HL-60/S4 treated with retinoic acid at 250 ng/mL for 4 days and 3 days (cell line): ENCODE measurements around the gene CAST.

Source experiments
- in situ Hi-C: fragments of 300-500 bp; cut with MboI; formaldehyde crosslinking; loops from 2 replicates; pipeline ENCODE4 v1.7.0; 2022; ENCODE audit warnings: low sequenced_read_pairs

Gene CAST

GRCh38 chr5:96808868-96809558, 146.8 kb downstream of the CAST start:
- in situ Hi-C loops: no loop called here

- in situ Hi-C loops: no loop called here
Measured at GRCh38 chr5:96809921-96810320, 147.7 kb downstream of the CAST start.

- in situ Hi-C loops: no loop called here
Measured at GRCh38 chr5:96812851-96813250, 150.7 kb downstream of the CAST start.

GRCh38 chr5:96814041-96814440, 151.9 kb downstream of the CAST start:
- in situ Hi-C loops: no loop called here

GRCh38 chr5:96816411-96816939, 154.3 kb downstream of the CAST start:
- in situ Hi-C loops: no loop called here

GRCh38 chr5:96816991-96817390, 154.8 kb downstream of the CAST start:
- in situ Hi-C loops: no loop called here

GRCh38 chr5:96817506-96817905, 155.3 kb downstream of the CAST start:
- in situ Hi-C loops: no loop called here

GRCh38 chr5:96818125-96818788, 156.1 kb downstream of the CAST start:
- in situ Hi-C loops: no loop called here

GRCh38 chr5:96819806-96820205, 157.6 kb downstream of the CAST start:
- in situ Hi-C loops: no loop called here

- in situ Hi-C loops: no loop called here
Measured at GRCh38 chr5:96821260-96821916, 159.2 kb downstream of the CAST start.

GRCh38 chr5:96822686-96823459, 160.7 kb downstream of the CAST start:
- in situ Hi-C loops: no loop called here

GRCh38 chr5:96823900-96824380, 161.8 kb downstream of the CAST start:
- in situ Hi-C loops: no loop called here
